Left lung (tissue), 10 donors: Measurements from ENCODE around the gene HSPA8. TPM values are rescaled to one million over a fixed set of nuclear protein-coding genes. Genes with fewer than 3 reads are reported as not detected.

Source experiments
- ATAC-seq: fragments of 200-7000 bp; cut with Tn5 transposase; one replicate; pipeline ENCODE4 v1.9.1; 2020; ENCODE audit warnings: moderate library complexity
- DNase-seq, 4 donors: peaks; one replicate each; pipeline ENCODE4 v3.0.0-alpha.2; 2013 to 2020
- H3K27ac ChIP-seq, 2 donors: fragments of 200-600 bp; sonication (generic) in 1 of 2; one replicate each; pipeline versions ENCODE4 v1.5.0 to v1.8.0; 2020 to 2021
- H3K27me3 ChIP-seq, 2 donors: fragments of 200-600 bp; sonication (generic) in 1 of 2; one replicate each; pipeline versions ENCODE4 v1.5.0 to v1.8.0; 2020 to 2021
- H3K36me3 ChIP-seq, 2 donors: fragments of 200-600 bp; sonication (generic) in 1 of 2; one replicate each; pipeline versions ENCODE4 v1.5.0 to v1.8.0; 2020 to 2021
- H3K4me1 ChIP-seq, 2 donors: fragments of 200-600 bp; one replicate each; pipeline ENCODE4 v1.8.0; 2021
- H3K4me3 ChIP-seq, 2 donors: fragments of 200-600 bp; sonication (generic) in 1 of 2; one replicate each; pipeline versions ENCODE4 v1.5.0 to v1.8.0; 2020 to 2021; ENCODE audit warnings: mild to moderate bottlenecking in 1 of 2
- H3K9me3 ChIP-seq, 2 donors: fragments of 200-600 bp; sonication (generic) in 1 of 2; one replicate each; pipeline versions ENCODE4 v1.5.0 to v1.8.0; 2020 to 2021
- CTCF ChIP-seq, 2 donors: fragments of 200-600 bp; sonication (generic) in 1 of 2; IDR thresholded peaks; one replicate each; pipeline versions ENCODE4 v1.5.0 to v1.8.0; 2021; ENCODE audit warnings: antibody characterized with exemption in 2 of 2
- intact Hi-C, 2 donors: fragments of 100-400 bp; cut with DNase I; formaldehyde crosslinking; loops; one replicate each; pipeline versions ENCODE4 v1.11.2 to v1.14.2; 2022
- polyA plus RNA-seq, 6 donors: library from polyadenylated mRNA; unstranded; fragments of 120-200 nt; gene quantifications; one replicate each; pipeline ENCODE4 v1.2.1, GENCODE V29; 2013; ENCODE audit not compliant: insufficient read length in 6 of 6
- total RNA-seq, 2 donors: library from RNA; stranded (reverse); fragmentation: NEBNext Ultra II Directional; extraction: Animal tissue kit (Norgen Biotek cat#: 25700); gene quantifications; one replicate each; pipeline ENCODE4 v1.2.1, GENCODE V29; 2021
- donor health status: DM: no; HTN: yes; CAD: no.
- donor health status: DM: no; HTN: no; CAD: no.

HSPA8 gene
- total and polyA plus RNA-seq, 8 donors: 823 to 1,371 (median 1,074) TPM

GRCh38 chr11:123085497-123085896 lies 23.6 kb upstream of the HSPA8 start:
- Histone ChIP-seq H3K4me3 (no peak overlapping the region), H3K4me1 (peaks cover 3 to 11% of the 10 kb centered on the region in 2 donors), H3K36me3 (no peaks in the 10 kb centered on the region), H3K27me3 (no peaks in the 10 kb centered on the region), H3K9me3 (no peaks in the 10 kb centered on the region), H3K27ac (no peak overlapping the region)
- TF ChIP-seq CTCF (IDR thresholded peaks at IDR 0.05): no peak
- no peak for DNase-seq
- no peak for ATAC-seq
- intact Hi-C loops: no loop called here

GRCh38 chr11:123084454-123084853 lies 22.5 kb upstream of the HSPA8 start:
- Histone ChIP-seq H3K9me3 (no peaks in the 10 kb centered on the region), H3K27ac (no peak overlapping the region), H3K4me3 (no peak overlapping the region), H3K4me1 (peaks cover 3 to 11% of the 10 kb centered on the region in 2 donors), H3K27me3 (no peaks in the 10 kb centered on the region), H3K36me3 (no peaks in the 10 kb centered on the region)
- TF ChIP-seq CTCF (IDR thresholded peaks at IDR 0.05): no peak
- intact Hi-C loops: no loop called here
- no peak for DNase-seq
- ATAC-seq: no peak

- Histone ChIP-seq H3K4me3 (no peak overlapping the region), H3K4me1 (peaks cover 3 to 11% of the 10 kb centered on the region in 2 donors), H3K9me3 (no peaks in the 10 kb centered on the region), H3K27ac (peak overlapping the region; percentile 26 to 59), H3K36me3 (no peaks in the 10 kb centered on the region), H3K27me3 (no peaks in the 10 kb centered on the region)
- peak in 3 of 4 donors; percentile 53 to 85 (median 80) for DNase-seq
- intact Hi-C loops: no loop called here
- TF ChIP-seq CTCF (IDR thresholded peaks at IDR 0.05): no peak
- ATAC-seq: peak; percentile 80
Observed at GRCh38 chr11:123083623-123084029, 21.7 kb upstream of the HSPA8 start.

- Histone ChIP-seq H3K27ac (peak overlapping the region in 1 of 2 donors; percentile 59), H3K27me3 (no peaks in the 10 kb centered on the region), H3K4me1 (peaks cover 3 to 11% of the 10 kb centered on the region in 2 donors), H3K36me3 (no peaks in the 10 kb centered on the region), H3K4me3 (no peak overlapping the region), H3K9me3 (no peaks in the 10 kb centered on the region)
- ATAC-seq (peak; percentile 41), DNase-seq (no peak)
- intact Hi-C loops: no loop called here
- TF ChIP-seq CTCF (IDR thresholded peaks at IDR 0.05): no peak
Observed at GRCh38 chr11:123082977-123083376, 21.0 kb upstream of the HSPA8 start.

GRCh38 chr11:123080015-123080414 lies 18.1 kb upstream of the HSPA8 start:
- Histone ChIP-seq H3K27me3 (no peaks in the 10 kb centered on the region), H3K4me3 (no peak overlapping the region), H3K4me1 (peaks cover 3 to 11% of the 10 kb centered on the region in 2 donors), H3K27ac (no peak overlapping the region), H3K36me3 (no peaks in the 10 kb centered on the region), H3K9me3 (no peaks in the 10 kb centered on the region)
- TF ChIP-seq CTCF (IDR thresholded peaks at IDR 0.05): no peak
- ATAC-seq (no peak), DNase-seq (no peak)
- intact Hi-C loops: no loop called here
